ENCODE measurements around the gene PRIM2. TPM values are rescaled to one million over a fixed set of nuclear protein-coding genes. Genes with fewer than 3 reads are reported as not detected.
"Not testable (repeated sequence)": the region's sequence is repeated elsewhere in the genome, so short reads cannot be mapped to it uniquely, and the experiment has no call there.

PRIM2 gene
- total RNA-seq, 1 experiment from 2014 or later: 14.8 TPM

DNA sequence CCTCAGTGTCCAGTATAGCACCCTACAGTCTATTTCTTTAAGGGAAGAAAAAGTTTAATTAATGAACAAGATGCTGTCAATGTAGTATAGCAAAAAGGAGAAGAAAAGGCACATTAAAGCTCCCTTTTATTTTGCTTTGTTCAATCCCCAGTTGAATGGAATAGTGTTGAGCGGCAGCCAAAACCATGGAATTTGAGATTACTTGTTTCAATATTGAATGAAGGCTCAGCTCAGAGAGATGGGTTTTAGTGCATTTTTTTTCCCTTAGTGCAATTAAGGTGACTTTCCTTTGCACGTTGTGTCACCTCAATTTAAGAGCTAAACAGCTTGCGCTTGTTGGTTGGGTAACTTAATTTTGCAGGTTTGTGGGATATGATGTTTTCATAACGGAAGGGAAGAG, 254.7 kb downstream of the PRIM2 start:
- not testable (repeated sequence) for DNase-seq (ENCODE audit: extremely low read depth, low read depth)

DNA sequence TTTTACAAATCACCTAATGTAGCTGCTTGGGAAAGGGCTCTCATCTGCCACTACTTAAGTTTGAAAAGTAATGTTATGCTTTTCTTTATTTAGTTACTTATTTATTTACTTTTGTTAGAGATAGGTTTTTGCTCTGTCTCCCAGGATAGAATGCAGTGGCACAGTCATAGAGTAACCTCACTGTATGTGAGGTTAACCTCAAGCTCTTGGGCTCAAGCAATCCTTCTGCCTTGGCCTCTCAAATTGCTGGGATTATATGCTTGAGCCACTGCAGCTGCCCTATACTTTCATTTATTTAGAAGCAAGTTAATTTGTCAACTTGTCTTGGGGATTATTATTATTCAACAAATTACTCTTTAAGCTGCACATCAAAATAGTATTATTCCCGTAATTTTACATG, 255.4 kb downstream of the PRIM2 start:
- not testable (repeated sequence) for DNase-seq (ENCODE audit: extremely low read depth, low read depth)

DNA sequence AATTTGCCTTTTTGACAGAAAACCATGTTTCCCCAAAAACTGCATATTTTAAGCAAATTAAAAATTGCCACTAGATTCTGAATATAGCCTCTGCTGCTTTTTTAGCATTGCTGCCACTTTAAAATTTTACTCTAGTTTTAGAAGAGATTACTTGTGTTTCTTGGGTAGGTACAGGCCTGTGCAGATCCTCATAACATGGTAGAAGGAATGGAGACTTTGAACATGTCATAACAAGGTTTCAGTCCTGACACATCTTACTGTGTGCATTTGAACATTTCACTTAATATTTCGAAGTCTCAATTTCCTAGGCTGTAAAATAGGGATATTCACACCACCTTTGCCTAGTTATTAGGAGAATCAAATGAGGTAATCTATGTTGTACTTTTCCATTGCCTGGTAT, 259.6 kb downstream of the PRIM2 start:
- not testable (repeated sequence) for DNase-seq (ENCODE audit: extremely low read depth, low read depth)

GRCh38 chr6:57579489-57579888, 262.1 kb downstream of the PRIM2 start:
- peak; percentile 0 for DNase-seq (ENCODE audit: extremely low read depth, low read depth)

DNA sequence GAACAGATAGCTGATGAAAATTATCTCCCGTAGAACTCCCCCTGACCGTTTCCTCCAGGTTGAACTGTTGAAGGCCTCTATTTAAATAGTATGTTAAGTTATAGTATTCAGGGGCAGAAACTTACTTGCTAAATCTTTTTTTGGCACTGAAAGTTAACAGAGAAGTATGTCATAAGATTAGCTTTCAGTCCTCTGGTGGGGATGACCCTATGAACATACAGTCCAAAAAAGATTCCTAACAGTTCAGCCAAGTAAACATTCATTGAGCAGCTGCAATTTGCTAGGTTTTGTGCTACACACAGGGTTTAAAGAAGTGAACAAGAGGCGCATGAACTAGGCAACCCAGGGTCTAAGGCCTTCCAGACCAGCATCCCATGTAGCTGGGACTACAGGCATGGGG, 264.2 kb downstream of the PRIM2 start:
- DNase-seq (ENCODE audit: extremely low read depth, low read depth): not testable (repeated sequence)

- DNase-seq (ENCODE audit: extremely low read depth, low read depth): not testable (repeated sequence)
Observed at GRCh38 chr6:57601105-57601504, 283.7 kb downstream of the PRIM2 start.

- DNase-seq (ENCODE audit: extremely low read depth, low read depth): not testable (repeated sequence)
Observed at GRCh38 chr6:57605303-57605702, 287.9 kb downstream of the PRIM2 start.

- DNase-seq (ENCODE audit: extremely low read depth, low read depth): not testable (repeated sequence)
Observed at GRCh38 chr6:57606331-57606730, 288.9 kb downstream of the PRIM2 start.

GRCh38 chr6:57610612-57611011, 293.2 kb downstream of the PRIM2 start:
- not testable (repeated sequence) for DNase-seq (ENCODE audit: extremely low read depth, low read depth)

- DNase-seq (ENCODE audit: extremely low read depth, low read depth): not testable (repeated sequence)
Observed at GRCh38 chr6:57618959-57619358, 301.5 kb downstream of the PRIM2 start.

DNA sequence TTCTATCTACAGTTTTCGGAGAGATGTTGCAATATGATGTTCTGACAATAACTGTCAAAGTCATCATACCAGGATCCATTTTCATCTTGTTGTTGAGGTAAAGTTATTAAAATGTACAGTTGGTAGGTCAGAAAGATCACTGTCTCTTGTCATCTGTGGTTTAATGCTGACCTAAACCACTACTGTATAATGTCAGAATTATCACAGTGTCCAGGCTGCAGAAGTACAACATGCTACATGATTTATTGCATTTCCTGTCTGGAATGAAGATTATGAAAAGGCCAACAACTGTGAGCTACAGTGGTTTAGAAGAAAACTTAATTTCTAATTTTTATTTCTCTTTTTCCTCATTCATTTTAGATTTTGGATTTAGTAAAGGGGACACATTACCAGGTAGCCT, 314.3 kb downstream of the PRIM2 start:
- DNase-seq (ENCODE audit: extremely low read depth, low read depth): not testable (repeated sequence)

- not testable (repeated sequence) for DNase-seq (ENCODE audit: extremely low read depth, low read depth)
Observed at GRCh38 chr6:57658526-57658925, 341.1 kb downstream of the PRIM2 start.

GRCh38 chr6:57659794-57660193, 342.4 kb downstream of the PRIM2 start:
- DNase-seq (ENCODE audit: extremely low read depth, low read depth): not testable (repeated sequence)

DNA sequence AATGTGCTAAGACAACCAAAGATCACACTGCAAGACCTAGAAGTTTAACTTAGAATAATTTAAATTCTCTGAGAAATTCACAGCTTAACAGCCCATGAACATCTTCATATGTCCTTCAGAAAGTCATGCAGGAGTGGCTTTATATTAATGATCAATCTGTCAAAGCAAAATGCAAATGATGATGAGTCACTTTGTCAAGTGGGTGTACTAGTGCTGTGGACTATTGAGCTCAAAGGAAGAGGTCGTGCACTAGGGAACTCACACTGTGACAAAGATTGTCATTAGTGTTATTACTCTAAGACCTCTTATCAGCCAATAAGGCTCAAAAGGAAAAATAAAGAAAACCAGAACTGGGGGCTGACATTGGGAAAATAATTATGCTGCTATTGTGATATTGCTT, 343.5 kb downstream of the PRIM2 start:
- DNase-seq (ENCODE audit: extremely low read depth, low read depth): not testable (repeated sequence)

DNA sequence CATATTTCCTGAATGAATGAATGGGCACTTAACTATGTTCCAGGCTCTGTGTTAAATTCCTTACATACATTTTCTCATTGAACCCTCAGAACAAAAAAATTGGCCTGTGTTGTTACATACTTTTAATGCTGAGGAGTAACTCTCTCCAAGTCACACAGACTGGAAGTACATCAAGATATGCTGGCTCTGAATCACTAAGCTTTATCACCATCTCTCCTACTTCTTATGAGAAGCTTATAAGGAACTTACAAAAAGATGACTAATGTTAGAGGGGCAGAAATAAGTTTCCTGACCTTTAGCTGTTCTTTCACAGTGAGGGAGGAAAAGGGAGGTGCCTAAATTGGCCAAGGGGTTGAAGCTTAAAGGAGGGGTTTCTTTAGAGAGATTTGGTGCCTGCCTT, 350.7 kb downstream of the PRIM2 start:
- DNase-seq (ENCODE audit: extremely low read depth, low read depth): not testable (repeated sequence)

DNA sequence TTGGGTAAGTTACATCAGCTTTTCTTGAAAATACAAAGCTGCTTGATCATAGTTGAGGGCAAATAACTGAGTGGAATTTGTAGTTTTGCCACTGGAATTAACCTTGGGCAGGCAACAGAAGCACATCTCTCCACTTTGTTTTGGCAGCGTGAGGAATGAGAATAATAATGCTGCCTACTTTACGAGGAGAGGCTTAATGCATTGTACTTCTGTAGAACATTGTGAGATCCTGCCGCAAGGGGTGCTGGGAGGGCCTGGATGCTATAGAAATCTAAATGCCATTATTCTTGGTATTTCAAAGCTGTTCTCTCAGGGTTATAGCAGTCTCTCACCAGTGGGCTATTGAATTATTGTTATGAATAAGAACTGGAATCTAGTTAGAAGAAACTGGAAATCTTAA, 353.8 kb downstream of the PRIM2 start:
- DNase-seq (ENCODE audit: extremely low read depth, low read depth): not testable (repeated sequence)

DNA sequence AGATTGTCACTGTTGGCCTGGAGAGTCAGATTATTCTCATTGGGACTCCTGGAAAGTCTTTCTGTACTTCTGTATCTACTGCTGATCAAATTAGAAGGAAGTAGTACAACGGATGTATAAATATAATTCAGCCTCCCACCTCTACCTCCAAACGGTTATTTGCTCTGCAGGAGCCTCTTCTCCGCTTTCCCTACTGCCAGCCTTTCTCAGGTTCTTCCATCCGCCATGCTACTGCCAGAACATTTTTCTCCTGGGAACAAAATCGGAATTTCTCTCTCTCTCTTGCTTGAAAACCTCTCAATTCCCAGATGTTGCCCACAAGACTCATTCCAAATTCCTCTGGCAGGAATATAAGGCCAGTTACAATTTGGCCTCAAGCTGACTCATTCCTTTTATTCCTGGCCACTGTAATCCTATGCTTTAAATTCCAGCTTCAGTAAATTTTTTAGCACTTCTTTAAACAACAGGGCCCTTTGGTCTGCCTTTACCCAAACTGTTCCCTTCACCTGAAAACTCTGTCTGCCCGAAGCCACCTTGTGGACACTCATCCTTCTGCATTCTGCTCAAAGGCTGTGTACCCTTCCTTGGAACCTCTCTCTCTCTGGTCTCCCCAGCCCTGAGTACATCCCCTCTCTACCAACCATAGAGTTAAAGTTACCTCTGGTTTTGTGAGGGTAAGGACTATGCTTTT, 354.7 kb downstream of the PRIM2 start:
- DNase-seq (ENCODE audit: extremely low read depth, low read depth): not testable (repeated sequence)

DNA sequence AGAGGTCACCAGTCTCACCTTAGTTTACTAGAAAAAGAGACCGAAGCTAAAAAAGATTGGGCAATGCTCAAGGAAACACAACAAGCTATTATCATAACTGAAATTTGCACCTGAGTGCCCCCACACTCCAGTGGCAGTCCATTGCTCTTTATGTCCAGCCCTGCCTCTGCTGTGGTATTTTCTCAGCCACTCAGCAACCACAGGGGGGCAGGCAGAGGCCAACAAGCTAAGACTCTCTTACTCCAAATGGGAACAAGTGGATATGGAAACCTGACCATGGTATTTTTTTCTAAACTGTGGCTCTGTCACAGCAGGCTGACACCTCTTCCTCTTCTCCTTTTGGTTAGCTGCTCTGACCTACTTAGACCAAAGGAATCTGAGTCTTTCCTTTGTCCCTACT, 355.9 kb downstream of the PRIM2 start:
- DNase-seq (ENCODE audit: extremely low read depth, low read depth): not testable (repeated sequence)

- DNase-seq (ENCODE audit: extremely low read depth, low read depth): not testable (repeated sequence)
Observed at GRCh38 chr6:57675386-57675785, 358.0 kb downstream of the PRIM2 start.

GRCh38 chr6:57696382-57696781, 379.0 kb downstream of the PRIM2 start:
- not testable (repeated sequence) for DNase-seq (ENCODE audit: extremely low read depth, low read depth)

All from NCI-H460 (cell line).